Activated B cell treated with CpG ODN at 0.5 μM for 24 hours (primary cell): ENCODE measurements around the gene LYL1. TPM values are rescaled to one million over a fixed set of nuclear protein-coding genes. Genes with fewer than 3 reads are reported as not detected.

Experiments
- ATAC-seq: fragments of 200-7000 bp; cut with Tn5 transposase; one replicate; pipeline ENCODE4 v1.10.0; 2021; ENCODE audit warnings: low read depth, mild to moderate bottlenecking, moderate library complexity
- CTCF ChIA-PET: fragments of 350-600 bp; sonication (Branson Sonifier 250); formaldehyde crosslinking; loops from one replicate; lab custom pipeline; 2021; ENCODE audit warnings: antibody characterized with exemption; lab: Charles Lee
- POLR2A ChIA-PET: fragments of 350-600 bp; sonication (Branson Sonifier 250); formaldehyde crosslinking; loops from one replicate; lab custom pipeline; 2021; ENCODE audit warnings: antibody characterized with exemption; lab: Charles Lee
- DNase-seq: peaks from one replicate; pipeline ENCODE4 v3.0.0; 2022
- H3K27ac Mint-ChIP-seq: one replicate; pipeline ENCODE4 v1.8.0; 2020; ENCODE audit warnings: mixed read lengths
- H3K27me3 Mint-ChIP-seq: one replicate; pipeline ENCODE4 v1.8.0; 2021; ENCODE audit warnings: mixed read lengths
- H3K36me3 Mint-ChIP-seq: one replicate; pipeline ENCODE4 v1.8.0; 2021; ENCODE audit warnings: low read depth, mixed read lengths
- H3K4me1 Mint-ChIP-seq: one replicate; pipeline ENCODE4 v1.8.0; 2021; ENCODE audit warnings: mixed read lengths
- H3K4me3 Mint-ChIP-seq: one replicate; pipeline ENCODE4 v1.8.0; 2020; ENCODE audit warnings: mild to moderate bottlenecking, mixed read lengths
- H3K9me3 Mint-ChIP-seq: one replicate; pipeline ENCODE4 v1.8.0; 2020; ENCODE audit warnings: mixed read lengths
- CTCF ChIP-seq: fragments of 200-600 bp; IDR thresholded peaks from one replicate; pipeline ENCODE4 v1.8.0; 2022; ENCODE audit warnings: antibody characterized with exemption, mild to moderate bottlenecking
- intact Hi-C: fragments of 100-400 bp; cut with micrococcal nuclease; formaldehyde crosslinking; loops from one replicate; pipeline ENCODE4 v1.15.1; 2024
- total RNA-seq: library from RNA; stranded (reverse); gene quantifications from 2 replicates; pipeline ENCODE4 v1.2.3, GENCODE V29; 2022

Gene LYL1
- total RNA-seq, 1 donor from 2014 or later = 74.8 TPM

DNA sequence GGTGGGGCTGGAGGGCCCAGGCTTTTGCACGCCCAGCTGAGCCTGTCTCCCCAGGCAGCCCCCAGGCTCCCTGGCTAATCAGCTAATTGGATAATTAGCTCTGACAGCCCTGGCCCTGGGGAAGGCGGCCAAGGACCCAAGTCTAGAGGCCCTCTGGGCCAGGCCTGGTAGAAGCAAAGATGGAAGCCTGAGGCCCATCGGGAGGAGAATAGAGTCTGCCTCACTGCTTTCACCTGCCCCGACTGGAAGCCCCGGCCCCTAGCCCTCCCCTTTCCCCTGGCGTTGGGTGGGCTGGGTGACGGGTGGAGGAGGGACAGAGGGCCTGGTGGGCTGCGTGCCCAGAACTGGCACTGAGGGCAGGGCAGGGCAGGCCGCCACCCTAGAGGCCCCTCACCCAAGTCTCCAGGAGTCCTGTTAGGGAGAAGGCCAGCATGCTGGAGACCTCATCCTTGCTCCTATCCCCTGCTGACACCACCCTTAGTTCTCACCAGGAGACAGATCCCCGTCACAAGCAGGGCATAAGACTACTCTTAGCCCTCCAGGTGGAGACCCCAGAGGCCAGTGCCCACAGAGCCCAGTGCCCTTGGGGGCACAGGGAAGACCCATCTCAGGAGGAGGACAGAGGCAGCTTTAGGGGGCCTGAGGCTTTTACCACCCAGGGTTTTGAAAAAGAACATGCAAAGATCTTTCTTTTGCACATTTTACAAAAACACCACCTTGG lies 12.0 kb downstream of the LYL1 start:
- Mint-ChIP-seq H3K4me3 (no peak overlapping the region), H3K36me3 (no peaks in the 10 kb centered on the region), H3K9me3 (no peaks in the 10 kb centered on the region), H3K27ac (no peak overlapping the region), H3K4me1 (peaks cover 16% of the 10 kb centered on the region), H3K27me3 (peaks cover 2% of the 10 kb centered on the region)
- CTCF ChIA-PET = interaction anchor here (0.5 to 1.2 kb wide), 3 partner anchors 29 to 113 kb away, joined by 3 to 5 read pairs (median 3); no protein-coding TSS in a partner anchor
- intact Hi-C loops = no loop called here
- ATAC-seq (no peak), DNase-seq (no peak)
- no peak for TF ChIP-seq CTCF
- POLR2A ChIA-PET = interaction anchor here (0.6 kb wide), 1 partner anchor 14 kb away, joined by 6 read pairs; no protein-coding TSS in a partner anchor

GRCh38 chr19:13089857-13090507 lies 12.7 kb downstream of the LYL1 start:
- Mint-ChIP-seq H3K4me1 (peaks cover 12% of the 10 kb centered on the region), H3K36me3 (no peaks in the 10 kb centered on the region), H3K27ac (no peak overlapping the region), H3K27me3 (peaks cover 2% of the 10 kb centered on the region), H3K9me3 (no peaks in the 10 kb centered on the region), H3K4me3 (no peak overlapping the region)
- ATAC-seq (no peak), DNase-seq (no peak)
- intact Hi-C loops = no loop called here
- TF ChIP-seq CTCF = no peak
- ChIA-PET POLR2A (no interaction called here), CTCF (no interaction called here)

- POLR2A ChIA-PET = no interaction called here
- no peak for ATAC-seq
- peaks cover 6% of the 10 kb centered on the region for H3K4me1 Mint-ChIP-seq
- DNase-seq = no peak
- CTCF ChIA-PET = no interaction called here
- H3K27me3 Mint-ChIP-seq = peaks cover 5% of the 10 kb centered on the region
- no peak overlapping the region for H3K27ac Mint-ChIP-seq
- no peaks in the 10 kb centered on the region for H3K9me3 Mint-ChIP-seq
- H3K36me3 Mint-ChIP-seq = no peaks in the 10 kb centered on the region
- intact Hi-C loops = no loop called here
- H3K4me3 Mint-ChIP-seq = no peak overlapping the region
- no peak for TF ChIP-seq CTCF
These were observed 13.4 kb downstream of the LYL1 start for GRCh38 chr19:13089139-13089856.

DNA sequence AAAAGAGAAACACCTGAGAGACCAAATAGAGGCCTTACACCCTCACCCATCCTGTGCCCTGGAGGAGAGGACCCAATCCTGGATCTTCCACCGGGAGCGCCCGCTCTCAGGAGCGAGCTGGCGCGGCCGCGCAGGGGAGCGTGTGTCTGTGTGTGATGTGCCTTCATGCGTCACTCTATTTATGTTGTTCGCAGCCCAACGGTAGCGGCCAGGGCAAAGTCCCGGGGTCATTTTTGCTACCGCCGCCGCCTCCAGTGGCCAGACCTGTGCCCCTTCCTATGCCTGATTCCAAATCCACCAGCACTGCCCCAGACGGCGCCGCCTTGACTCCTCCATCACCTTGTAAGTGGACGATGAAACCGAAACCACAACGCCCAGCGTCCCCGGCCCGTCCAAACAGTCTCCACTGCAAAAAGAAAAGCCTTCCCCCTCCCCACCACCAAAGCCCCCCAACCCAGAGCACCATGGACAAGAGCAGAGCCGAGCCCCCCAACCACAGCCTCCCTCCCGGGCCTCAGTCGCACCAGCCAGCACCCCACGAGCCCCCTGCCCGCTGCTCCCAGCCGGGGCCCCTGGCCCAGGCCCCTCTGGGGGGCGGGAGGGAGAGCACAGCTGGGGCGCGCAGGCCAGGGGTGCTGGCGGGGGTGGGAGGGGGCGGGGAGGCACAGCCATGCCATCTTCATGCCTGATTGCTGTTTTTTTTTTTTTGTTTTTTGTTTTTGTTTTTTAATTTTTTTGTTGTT lies 14.7 kb downstream of the LYL1 start:
- ChIA-PET POLR2A (interaction anchor here (0.6 kb wide), 1 partner anchor 89 kb away, joined by 8 read pairs; no protein-coding TSS in a partner anchor), CTCF (no interaction called here)
- no peak for DNase-seq
- intact Hi-C loops = no loop called here
- no peak overlapping the region for H3K27ac Mint-ChIP-seq
- no peak overlapping the region for H3K4me3 Mint-ChIP-seq
- ATAC-seq = no peak
- H3K9me3 Mint-ChIP-seq = no peaks in the 10 kb centered on the region
- no peaks in the 10 kb centered on the region for H3K36me3 Mint-ChIP-seq
- TF ChIP-seq CTCF = no peak
- H3K4me1 Mint-ChIP-seq = no peaks in the 10 kb centered on the region
- peaks cover 5% of the 10 kb centered on the region for H3K27me3 Mint-ChIP-seq
